ENCODE results near the gene PPWD1. TPM values are rescaled to one million over a fixed set of nuclear protein-coding genes. Genes with fewer than 3 reads are reported as not detected.

The PPWD1 gene
- 43.3 TPM for total RNA-seq (2013)
- polyA plus RNA-seq (10 to 100 TPM in 2 of 3 donors, 1 to 10 TPM in 1; 7.7 to 23.9 (median 12.3) TPM), polyA minus RNA-seq (7.6 and 10.5 TPM in 2 replicates), total RNA-seq (11.1 to 55.6 (median 38.1) reads per million in 11 experiments)

GRCh38 chr5:65562731-65563701 lies at the start of gene PPWD1, which contains the start of gene CENPK:
PPWD1 (plus strand) TSS chr5:65563296; CDS start chr5:65563311, 15 bp downstream.
CENPK (minus strand) TSS chr5:65563168; CDS start chr5:65554907, 8,261 bp downstream.
- Histone ChIP-seq H3K4me2 (replicated peaks; ENCODE audit: extremely low read depth, low read length, poor library complexity, severe bottlenecking) (peak within 1 kb of the TSS; percentile 94), H3K9ac (ENCODE audit: insufficient read depth, low read length, poor library complexity, severe bottlenecking) (peak within 1 kb of the TSS; percentile 93), H3K79me2 (ENCODE audit: insufficient read depth, low read length) (peaks cover 78% of the 10 kb centered on the region), H3K36me3 (replicated peaks in 1 of 2; ENCODE audit: control insufficient read depth in 1 of 2, insufficient read depth in 2 of 2, low read length in 2 of 2) (peaks cover 10 to 16% of the 10 kb centered on the region in 2 donors), H3K27me3 (ENCODE audit: control insufficient read depth in 2 of 2, insufficient read depth in 2 of 2, low read length in 2 of 2) (no peaks in the 10 kb centered on the region), H3K4me1 (ENCODE audit: control insufficient read depth in 1 of 2, insufficient read depth in 2 of 2, low read length in 2 of 2) (peaks cover 22 to 27% of the 10 kb centered on the region in 2 donors), H3K4me3 (replicated peaks in 1 of 3; ENCODE audit: low read depth in 2 of 3, low read length in 3 of 3) (peak within 1 kb of the TSS; percentile 72 to 97 (median 92)), H4K20me1 (ENCODE audit: insufficient read depth, low read length) (no peaks in the 10 kb centered on the region), H3K9me3 (replicated peaks in 1 of 2; ENCODE audit: control insufficient read depth in 1 of 2, insufficient read depth in 1 of 2, low read length in 2 of 2) (no peaks in the 10 kb centered on the region), H2AFZ (ENCODE audit: insufficient read depth, low read depth, low read length, poor library complexity, severe bottlenecking) (peak within 1 kb of the TSS; percentile 97), H3K27ac (ENCODE audit: low read depth in 1 of 2, low read length in 2 of 2) (peak within 1 kb of the TSS; percentile 96 to 99)
- intact Hi-C loops (cut with micrococcal nuclease) = loop anchor here (2.0 kb wide), 1 partner anchor 62 kb away; the partner anchor contains the start of genes SHLD3 (in 2 of the 2), TRAPPC13 (in 2 of the 2) and TRIM23 (in 2 of the 2)
- H3K4me3 Mint-ChIP-seq = peak within 1 kb of the TSS; percentile 90 to 97
- peaks cover 21% of the 10 kb centered on the region for H3K4me1 Mint-ChIP-seq
- WGBS (ENCODE audit: insufficient coverage) = under 1% methylated on average over 36 of the region's 54 CpGs
- TF ChIP-seq, protein P1, sequence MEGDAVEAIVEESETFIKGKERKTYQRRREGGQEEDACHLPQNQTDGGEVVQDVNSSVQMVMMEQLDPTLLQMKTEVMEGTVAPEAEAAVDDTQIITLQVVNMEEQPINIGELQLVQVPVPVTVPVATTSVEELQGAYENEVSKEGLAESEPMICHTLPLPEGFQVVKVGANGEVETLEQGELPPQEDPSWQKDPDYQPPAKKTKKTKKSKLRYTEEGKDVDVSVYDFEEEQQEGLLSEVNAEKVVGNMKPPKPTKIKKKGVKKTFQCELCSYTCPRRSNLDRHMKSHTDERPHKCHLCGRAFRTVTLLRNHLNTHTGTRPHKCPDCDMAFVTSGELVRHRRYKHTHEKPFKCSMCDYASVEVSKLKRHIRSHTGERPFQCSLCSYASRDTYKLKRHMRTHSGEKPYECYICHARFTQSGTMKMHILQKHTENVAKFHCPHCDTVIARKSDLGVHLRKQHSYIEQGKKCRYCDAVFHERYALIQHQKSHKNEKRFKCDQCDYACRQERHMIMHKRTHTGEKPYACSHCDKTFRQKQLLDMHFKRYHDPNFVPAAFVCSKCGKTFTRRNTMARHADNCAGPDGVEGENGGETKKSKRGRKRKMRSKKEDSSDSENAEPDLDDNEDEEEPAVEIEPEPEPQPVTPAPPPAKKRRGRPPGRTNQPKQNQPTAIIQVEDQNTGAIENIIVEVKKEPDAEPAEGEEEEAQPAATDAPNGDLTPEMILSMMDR (IDR thresholded peaks at IDR 0.05) = no peak
- peak; percentile 91 to 95 (median 94) for DNase-seq
- H3K27ac Mint-ChIP-seq = peak within 1 kb of the TSS; percentile 98 to 100 (median 99)
- H3K27me3 Mint-ChIP-seq (ENCODE audit: low read depth in 3 of 3) = peaks cover 0 to 2% (median 0%) of the 10 kb centered on the region in 3 donors
- H3K36me3 Mint-ChIP-seq = peaks cover 10 to 20% of the 10 kb centered on the region in 2 donors
- peaks cover 0 to 2% (median 0%) of the 10 kb centered on the region in 7 donors for H3K9me3 Mint-ChIP-seq

- H3K4me3 Mint-ChIP-seq = no peak overlapping the region
- no peaks in the 10 kb centered on the region for H3K9me3 ChIP-seq (replicated peaks in 1 of 2; ENCODE audit: control insufficient read depth in 1 of 2, insufficient read depth in 1 of 2, low read length in 2 of 2)
Measured at GRCh38 chr5:65525726-65526125, 37.4 kb upstream of the PPWD1 start.

More at GRCh38 chr5:65525726-65526125, 37.4 kb upstream of the PPWD1 start:
- no peak overlapping the region for H3K9ac ChIP-seq (ENCODE audit: insufficient read depth, low read length, poor library complexity, severe bottlenecking)
- Mint-ChIP-seq H3K9me3 (no peaks in the 10 kb centered on the region), H3K36me3 (peaks cover 31 to 50% of the 10 kb centered on the region in 2 donors), H3K27me3 (ENCODE audit: low read depth in 3 of 3) (peaks cover 0 to 2% (median 0%) of the 10 kb centered on the region in 3 donors), H3K4me1 (no peaks in the 10 kb centered on the region), H3K27ac (no peak overlapping the region)
- H2AFZ ChIP-seq (ENCODE audit: insufficient read depth, low read depth, low read length, poor library complexity, severe bottlenecking) = no peak overlapping the region
- no CpG with 5 or more reads among the region's 3 CpGs for WGBS (ENCODE audit: insufficient coverage)
- H3K79me2 ChIP-seq (ENCODE audit: insufficient read depth, low read length) = no peaks in the 10 kb centered on the region
- TF ChIP-seq, protein P1 (IDR thresholded peaks at IDR 0.05) = no peak
- no peak overlapping the region for H3K27ac ChIP-seq (ENCODE audit: low read depth in 1 of 2, low read length in 2 of 2)
- H3K4me1 ChIP-seq (ENCODE audit: control insufficient read depth in 1 of 2, insufficient read depth in 2 of 2, low read length in 2 of 2) = no peaks in the 10 kb centered on the region
- H4K20me1 ChIP-seq (ENCODE audit: insufficient read depth, low read length) = no peaks in the 10 kb centered on the region
- DNase-seq = no peak
- H3K4me2 ChIP-seq (replicated peaks; ENCODE audit: extremely low read depth, low read length, poor library complexity, severe bottlenecking) = no peak overlapping the region
- no peaks in the 10 kb centered on the region for H3K27me3 ChIP-seq (ENCODE audit: control insufficient read depth in 2 of 2, insufficient read depth in 2 of 2, low read length in 2 of 2)
- intact Hi-C loops (cut with micrococcal nuclease) = no loop called here
- peaks cover 0 to 21% of the 10 kb centered on the region in 2 donors for H3K36me3 ChIP-seq (replicated peaks in 1 of 2; ENCODE audit: control insufficient read depth in 1 of 2, insufficient read depth in 2 of 2, low read length in 2 of 2)
- no peak overlapping the region for H3K4me3 ChIP-seq (replicated peaks in 1 of 3; ENCODE audit: low read depth in 2 of 3, low read length in 3 of 3)

All from CD14-positive monocyte (primary cell).